IMR-90 (cell line): ENCODE data around the gene GLRX5.

Experiments
- BHLHE40 ChIP-seq: fragments of 150-350 bp; IDR thresholded peaks from 2 replicates; pipeline ENCODE4 v1.6.1; 2016; ENCODE audit warnings: mild to moderate bottlenecking, low read depth, low read length
- CEBPB ChIP-seq: IDR thresholded peaks from 2 replicates; pipeline ENCODE4 v1.6.1; 2012; ENCODE audit warnings: low read depth, low read length, improper control_type of control experiment
- CTCF ChIP-seq: conservative IDR thresholded peaks from 2 replicates; pipeline ENCODE4 v1.5.1; 2012; ENCODE audit warnings: mild to moderate bottlenecking, low read depth, low read length, improper control_type of control experiment
- MAZ ChIP-seq: IDR thresholded peaks from 2 replicates; pipeline ENCODE4 v1.6.1; 2012; ENCODE audit warnings: low read depth, mild to moderate bottlenecking, low read length, improper control_type of control experiment, moderate library complexity, borderline replicate concordance
- POLR2A ChIP-seq: IDR thresholded peaks from 2 replicates; pipeline ENCODE4 v1.6.1; 2012; ENCODE audit warnings: mild to moderate bottlenecking, low read depth, low read length
- RAD21 ChIP-seq: IDR thresholded peaks from 2 replicates; pipeline ENCODE4 v1.6.1; 2012; ENCODE audit warnings: low read length, improper control_type of control experiment
- RCOR1 ChIP-seq: IDR thresholded peaks from 2 replicates; pipeline ENCODE4 v1.6.1; 2012; ENCODE audit warnings: mild to moderate bottlenecking, low read length, improper control_type of control experiment; ENCODE audit not compliant: insufficient replicate concordance
- RFX5 ChIP-seq: IDR thresholded peaks from 2 replicates; pipeline ENCODE4 v1.8.0; 2012; ENCODE audit warnings: low read depth, mild to moderate bottlenecking, low read length, moderate library complexity
- USF2 ChIP-seq: fragments of 150-350 bp; IDR thresholded peaks from 2 replicates; pipeline ENCODE4 v1.6.1; 2017; ENCODE audit warnings: mild to moderate bottlenecking, antibody characterized with exemption, low read length, low read depth

GRCh38 chr14:95493976-95494375 lies 40.9 kb upstream of the GLRX5 start:
- TF ChIP-seq POLR2A (no peak), CTCF (no peak), USF2 (no peak), MAZ (no peak), CEBPB (no peak), RFX5 (no peak), BHLHE40 (no peak), RAD21 (no peak), RCOR1 (no peak)
